ENCODE results near the gene MUC5B.

MUC5B gene

DNA sequence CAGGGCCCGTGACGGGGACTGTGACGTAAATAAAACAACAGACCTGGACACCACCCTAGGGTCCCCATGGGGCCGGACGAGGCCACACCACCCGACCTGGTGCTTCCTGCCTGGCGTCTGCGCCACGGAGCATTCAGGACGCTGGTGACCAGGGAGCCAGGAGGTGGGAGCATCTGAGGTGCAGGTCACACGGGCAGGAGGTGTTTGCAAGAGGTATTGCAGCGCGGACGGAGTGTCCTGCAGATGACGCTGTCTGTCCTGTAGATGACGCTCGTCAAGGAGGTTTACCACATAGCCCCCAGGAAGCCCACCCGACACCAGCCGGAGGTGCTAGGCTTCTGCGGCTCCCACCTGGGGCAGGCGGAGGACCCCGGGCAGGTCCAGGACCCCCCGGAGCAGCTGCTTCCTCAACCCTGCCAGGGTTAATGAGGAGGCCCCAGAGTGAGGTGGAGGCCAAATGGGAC, 986 bp upstream of the MUC5B start:
- no peak for DNase-seq (ENCODE audit: low read depth)

DNA sequence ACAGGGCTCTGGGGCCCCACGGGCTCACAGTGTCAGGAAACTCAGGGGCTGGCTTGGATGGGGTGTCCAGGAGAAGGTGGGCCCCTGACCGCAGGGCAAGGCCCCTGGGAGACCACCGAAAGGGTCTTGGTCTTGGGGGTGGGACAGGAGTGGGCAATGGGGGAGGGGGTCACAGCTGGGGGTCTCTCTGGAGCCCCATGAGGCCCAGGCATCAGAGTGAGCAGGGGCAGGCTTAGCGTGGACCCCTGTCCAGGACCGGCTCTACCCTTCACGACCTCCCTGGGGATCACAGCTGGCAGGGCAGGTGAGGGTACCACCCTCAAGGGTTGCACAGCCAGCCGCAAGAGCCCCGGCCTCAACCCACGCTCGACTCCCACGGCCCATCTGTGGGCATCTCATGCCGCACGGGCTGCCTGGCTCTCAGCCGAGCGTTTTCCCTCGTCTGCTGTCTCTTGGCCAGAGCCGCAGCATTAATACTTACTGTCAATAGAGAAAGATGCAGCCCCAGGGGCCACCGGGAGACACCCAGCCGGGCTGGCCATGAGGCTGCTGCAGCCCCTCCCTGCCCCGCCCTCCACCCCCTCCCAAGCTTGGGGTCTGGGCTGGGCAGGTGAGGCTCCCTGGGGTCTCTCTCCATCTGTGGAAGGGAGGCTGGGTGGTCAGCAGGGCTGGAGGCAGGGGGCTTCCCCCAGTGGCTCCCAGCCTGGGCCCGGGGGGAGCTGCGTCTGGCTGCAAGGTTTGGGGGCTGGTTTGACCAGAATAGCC, 662 bp downstream of the MUC5B start:
- no peak for DNase-seq (ENCODE audit: low read depth)

DNA sequence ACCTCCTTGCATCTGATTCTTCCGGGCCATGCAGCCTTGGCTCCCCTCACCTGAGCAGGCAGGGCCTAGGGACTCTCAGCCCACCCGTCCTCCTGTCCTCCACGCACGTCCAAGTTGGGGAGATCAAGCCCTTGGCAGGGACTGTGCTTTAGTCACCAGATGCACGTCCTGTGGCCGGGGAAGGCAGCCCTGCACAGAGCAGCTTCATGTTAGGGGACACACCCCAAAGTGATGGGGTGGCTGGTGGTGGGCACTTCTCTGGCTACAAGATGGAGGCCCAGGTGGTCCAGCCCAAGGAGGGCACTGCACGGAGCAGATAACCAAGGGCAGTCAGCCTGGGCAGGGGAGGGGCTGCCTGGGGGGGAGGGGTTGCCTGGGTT, 1.2 kb downstream of the MUC5B start:
- DNase-seq (ENCODE audit: low read depth): no peak

DNA sequence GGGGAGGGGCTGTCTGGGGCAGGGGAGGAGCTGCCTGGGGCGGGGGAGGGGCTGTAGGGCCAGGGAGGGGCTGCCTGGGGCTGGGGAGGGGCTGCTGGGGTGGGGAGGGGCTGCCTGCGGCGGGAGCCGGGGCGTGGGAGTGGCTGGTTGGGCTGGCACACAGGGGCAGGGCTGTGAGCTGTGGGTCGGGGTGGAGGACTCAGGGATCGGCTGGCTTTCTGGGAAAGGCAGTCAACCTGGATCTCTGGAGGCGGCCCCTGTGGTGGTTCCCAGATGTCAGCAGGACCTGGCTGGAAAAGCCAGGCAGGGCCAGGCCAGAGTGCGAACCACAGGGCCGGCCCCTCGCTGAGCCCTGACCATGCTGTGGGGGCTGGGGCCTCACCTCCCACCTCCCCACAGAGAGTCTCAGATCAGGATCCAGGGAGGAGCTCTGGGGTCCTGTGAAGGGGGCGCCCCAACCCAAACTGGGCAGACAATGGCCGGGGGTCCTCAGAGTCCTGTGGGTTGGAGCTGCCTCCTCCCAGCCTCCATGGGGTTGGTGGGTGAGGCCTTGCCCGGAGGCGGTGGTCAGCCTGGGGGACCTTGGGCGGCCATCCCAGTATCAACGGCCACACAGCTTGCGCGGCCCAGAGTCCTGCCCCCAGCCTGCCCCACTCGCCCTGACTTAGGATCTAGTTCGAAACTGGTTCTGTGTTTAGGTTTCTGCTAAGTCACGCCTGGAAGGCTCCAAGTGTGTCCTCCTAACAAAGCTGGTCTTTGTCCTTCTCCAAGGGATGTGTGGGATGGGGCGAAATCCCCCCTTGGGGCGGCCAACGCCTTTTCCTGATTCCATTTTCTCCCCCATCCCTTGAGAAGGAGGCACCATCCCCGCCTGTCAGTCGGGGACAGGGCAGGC, 1.9 kb downstream of the MUC5B start:
- DNase-seq (ENCODE audit: low read depth): no peak

DNA sequence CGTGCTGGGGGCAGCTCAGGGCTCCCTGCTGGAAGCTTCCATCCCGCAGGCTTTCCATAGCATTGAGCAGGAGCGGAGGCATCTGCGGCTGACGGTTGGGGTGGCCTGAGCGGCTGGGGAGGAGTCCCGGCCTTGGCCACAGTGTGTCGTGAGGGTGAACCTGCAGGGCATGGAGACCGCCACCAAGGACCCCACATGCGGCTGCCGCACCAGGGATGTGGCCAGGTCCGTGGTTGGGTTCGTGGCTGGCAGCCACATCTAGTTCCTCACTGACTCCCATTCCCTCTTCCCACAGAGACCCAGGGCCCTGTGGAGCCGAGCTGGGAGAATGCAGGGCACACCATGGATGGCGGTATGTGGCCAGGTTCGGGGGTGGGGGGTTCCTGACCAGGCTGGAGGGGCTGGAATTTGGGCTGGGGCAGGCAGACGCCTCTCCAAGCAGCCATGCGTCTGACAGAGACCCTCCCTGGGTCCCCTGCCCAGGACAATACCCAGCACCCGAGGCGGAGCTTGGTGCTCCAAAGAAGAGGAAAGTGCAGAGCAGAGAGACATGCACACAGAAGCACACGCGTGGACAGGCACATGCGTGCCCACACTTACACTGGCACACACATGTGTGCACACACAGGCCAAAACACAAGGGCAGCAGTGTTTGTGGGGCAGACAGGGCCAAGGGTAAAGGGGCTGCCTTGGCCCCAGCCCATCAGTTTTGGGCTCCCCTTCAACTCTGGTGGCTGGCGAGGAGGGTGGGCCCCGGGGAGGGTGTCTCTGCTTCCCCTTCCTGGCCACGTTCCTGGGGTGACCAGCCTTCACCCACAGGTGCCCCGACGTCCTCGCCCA, 2.7 kb downstream of the MUC5B start:
- DNase-seq (ENCODE audit: low read depth): no peak

DNA sequence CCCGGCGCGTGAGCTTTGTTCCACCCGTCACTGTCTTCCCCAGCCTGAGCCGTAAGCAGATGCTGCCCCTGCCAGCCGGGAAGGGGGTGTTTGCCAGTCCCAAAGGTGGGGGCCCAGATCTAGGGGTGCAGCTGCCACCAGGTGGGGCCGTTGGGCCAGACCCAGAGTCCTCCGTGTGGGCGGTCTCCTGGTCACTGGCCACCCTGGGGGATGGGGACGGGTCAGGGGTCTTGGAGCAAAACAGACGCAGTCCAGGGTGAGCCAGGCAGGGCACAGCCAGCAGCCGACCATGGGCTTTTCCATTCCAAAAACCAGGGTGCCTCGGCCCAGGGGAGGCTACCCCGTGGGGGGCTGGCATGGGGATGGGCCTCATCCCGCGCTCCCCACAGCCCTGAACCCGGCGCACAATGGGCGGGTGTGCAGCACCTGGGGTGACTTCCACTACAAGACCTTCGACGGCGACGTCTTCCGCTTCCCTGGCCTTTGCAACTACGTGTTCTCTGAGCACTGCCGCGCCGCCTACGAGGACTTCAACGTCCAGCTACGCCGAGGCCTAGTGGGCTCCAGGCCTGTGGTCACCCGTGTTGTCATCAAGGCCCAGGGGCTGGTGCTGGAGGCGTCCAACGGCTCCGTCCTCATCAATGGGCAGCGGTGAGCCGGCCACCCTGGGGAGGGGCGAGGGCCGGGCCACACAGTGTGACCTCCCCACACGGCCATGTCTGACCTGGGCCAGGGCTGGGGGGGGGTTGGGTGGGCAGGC, 3.5 kb downstream of the MUC5B start:
- DNase-seq (ENCODE audit: low read depth): no peak

DNA sequence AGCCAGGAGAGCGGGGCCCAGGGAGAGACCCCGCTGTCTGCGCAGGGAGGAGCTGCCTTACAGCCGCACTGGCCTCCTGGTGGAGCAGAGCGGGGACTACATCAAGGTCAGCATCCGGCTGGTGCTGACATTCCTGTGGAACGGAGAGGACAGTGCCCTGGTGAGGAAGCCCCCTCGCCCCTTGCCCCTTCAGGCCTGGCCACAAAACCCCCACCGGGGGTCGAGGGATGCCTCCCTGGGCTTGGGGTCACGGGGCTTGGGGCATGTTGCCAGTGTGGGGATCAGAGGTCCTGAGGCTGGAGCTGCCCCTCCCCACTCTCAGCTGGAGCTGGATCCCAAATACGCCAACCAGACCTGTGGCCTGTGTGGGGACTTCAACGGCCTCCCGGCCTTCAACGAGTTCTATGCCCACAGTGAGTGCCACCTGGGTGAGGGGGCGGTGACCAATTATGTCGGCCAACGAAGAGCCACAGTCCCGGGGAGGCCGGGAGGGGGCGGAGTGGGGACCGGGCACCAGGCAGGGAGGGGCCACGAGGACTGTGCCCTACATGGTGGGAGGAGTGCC, 4.2 kb downstream of the MUC5B start:
- DNase-seq (ENCODE audit: low read depth): no peak

DNA sequence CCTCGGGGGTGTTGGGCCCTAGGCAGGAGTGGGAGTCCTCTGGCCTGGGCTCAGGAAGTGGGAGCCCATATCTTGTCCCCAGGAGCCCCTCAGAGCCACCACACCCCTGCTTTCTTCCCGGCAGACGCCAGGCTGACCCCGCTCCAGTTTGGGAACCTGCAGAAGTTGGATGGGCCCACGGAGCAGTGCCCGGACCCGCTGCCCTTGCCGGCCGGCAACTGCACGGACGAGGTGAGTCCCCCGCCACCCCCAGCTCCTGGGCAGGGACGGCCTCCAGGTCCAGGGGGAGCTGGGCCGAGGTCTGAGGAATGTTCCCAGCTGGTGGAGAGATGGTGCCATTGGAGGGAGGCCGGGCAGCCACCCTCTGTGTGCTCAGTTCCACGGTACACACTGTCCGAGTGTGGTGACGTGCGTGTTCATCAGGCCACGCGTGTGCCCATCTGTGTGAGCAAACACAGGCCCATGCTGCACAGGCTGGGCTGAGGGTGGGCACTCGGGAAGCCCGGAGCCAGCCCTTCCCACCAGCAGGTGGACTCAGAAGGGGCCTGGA, 4.8 kb downstream of the MUC5B start:
- no peak for DNase-seq (ENCODE audit: low read depth)

DNA sequence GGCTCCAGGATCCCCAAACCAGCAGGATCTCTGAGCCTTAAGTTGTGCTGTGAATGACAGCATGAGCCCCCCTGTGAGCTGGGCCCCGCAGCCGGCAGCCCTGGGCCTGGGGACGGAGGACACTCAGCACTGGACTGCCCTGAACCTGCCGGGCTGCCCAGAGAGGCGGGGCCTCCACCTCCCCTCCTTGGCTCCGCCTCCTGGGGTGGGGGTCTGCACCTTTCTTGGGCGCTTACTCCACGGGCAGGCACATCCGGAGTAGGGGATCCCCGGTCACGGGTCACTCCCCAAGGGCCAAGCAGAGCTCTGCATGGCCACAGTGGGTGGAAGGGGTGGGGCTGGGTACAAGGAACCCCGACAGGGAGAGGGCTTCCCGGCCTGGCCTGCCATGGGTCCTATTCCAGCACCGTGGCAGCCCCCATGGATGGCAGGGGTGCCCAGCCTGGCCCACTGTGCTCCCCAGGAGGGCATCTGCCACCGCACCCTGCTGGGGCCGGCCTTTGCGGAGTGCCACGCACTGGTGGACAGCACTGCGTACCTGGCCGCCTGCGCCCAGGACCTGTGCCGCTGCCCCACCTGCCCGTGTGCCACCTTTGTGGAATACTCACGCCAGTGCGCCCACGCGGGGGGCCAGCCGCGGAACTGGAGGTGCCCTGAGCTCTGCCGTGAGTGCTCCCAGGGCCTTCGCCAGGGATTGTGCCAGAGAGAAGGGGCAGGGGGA, 5.4 kb downstream of the MUC5B start:
- no peak for DNase-seq (ENCODE audit: low read depth)

DNA sequence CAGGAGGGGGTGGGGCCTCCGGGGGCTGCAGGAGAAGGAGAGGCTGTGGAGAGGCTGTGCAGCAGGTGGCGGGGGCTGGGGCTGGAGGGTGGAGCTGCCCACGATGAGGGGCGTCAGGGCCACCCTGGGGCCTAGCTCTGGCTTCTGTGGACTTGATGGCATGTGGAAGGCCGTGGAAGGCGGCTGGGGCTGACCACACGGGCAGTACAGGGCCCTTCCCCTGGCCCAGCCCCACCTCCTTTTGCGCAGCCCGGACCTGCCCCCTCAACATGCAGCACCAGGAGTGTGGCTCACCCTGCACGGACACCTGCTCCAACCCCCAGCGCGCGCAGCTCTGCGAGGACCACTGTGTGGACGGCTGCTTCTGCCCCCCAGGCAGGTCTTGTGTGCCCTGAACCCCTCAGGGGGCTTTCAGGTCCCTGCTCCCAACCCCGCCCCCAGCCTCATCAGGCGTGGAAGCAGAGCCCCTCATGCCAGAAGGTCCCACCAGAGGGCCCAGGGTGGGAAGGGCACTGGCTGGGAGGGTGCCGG, 6.1 kb downstream of the MUC5B start:
- DNase-seq (ENCODE audit: low read depth): no peak

DNA sequence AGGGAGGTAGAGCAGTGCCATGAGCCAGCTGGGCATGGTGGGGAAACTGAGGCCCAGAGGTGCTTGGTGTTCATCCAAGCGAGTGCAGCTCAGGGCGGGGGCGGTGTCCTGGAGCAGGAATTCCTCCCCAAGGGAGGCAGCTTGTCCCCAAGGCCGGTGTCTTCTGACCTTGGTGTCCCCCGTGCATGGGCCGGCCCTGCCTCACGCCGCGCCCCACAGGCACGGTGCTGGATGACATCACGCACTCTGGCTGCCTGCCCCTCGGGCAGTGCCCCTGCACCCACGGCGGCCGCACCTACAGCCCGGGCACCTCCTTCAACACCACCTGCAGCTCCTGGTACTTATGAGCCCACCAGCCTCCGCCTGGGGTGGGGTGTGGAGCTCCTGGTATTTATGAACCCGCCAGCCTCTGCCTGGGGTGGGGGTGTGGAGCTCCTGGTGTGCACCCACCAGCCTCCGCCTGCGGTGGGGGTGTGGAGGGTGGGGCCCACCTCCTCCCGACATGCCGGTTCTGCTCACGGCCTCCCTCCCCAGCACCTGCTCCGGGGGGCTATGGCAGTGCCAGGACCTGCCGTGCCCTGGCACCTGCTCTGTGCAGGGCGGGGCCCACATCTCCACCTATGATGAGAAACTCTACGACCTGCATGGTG, 6.7 kb downstream of the MUC5B start:
- no peak for DNase-seq (ENCODE audit: low read depth)

DNA sequence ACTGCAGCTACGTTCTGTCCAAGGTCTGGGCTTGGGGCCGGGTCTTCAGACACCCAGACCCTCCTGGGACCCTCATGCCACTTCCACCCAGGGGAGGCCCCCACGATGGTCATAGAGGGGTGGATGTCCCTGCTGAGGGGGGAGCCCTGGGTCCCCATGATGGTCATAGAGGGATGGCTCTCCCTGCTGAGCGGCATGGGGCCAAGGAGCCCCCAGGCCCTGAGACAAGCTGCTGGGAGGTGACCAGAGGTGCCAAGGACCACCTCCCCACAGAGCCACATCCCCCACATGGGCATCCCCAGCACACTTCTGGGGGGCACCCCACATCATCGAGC, 7.2 kb downstream of the MUC5B start:
- no peak for DNase-seq (ENCODE audit: low read depth)

DNA sequence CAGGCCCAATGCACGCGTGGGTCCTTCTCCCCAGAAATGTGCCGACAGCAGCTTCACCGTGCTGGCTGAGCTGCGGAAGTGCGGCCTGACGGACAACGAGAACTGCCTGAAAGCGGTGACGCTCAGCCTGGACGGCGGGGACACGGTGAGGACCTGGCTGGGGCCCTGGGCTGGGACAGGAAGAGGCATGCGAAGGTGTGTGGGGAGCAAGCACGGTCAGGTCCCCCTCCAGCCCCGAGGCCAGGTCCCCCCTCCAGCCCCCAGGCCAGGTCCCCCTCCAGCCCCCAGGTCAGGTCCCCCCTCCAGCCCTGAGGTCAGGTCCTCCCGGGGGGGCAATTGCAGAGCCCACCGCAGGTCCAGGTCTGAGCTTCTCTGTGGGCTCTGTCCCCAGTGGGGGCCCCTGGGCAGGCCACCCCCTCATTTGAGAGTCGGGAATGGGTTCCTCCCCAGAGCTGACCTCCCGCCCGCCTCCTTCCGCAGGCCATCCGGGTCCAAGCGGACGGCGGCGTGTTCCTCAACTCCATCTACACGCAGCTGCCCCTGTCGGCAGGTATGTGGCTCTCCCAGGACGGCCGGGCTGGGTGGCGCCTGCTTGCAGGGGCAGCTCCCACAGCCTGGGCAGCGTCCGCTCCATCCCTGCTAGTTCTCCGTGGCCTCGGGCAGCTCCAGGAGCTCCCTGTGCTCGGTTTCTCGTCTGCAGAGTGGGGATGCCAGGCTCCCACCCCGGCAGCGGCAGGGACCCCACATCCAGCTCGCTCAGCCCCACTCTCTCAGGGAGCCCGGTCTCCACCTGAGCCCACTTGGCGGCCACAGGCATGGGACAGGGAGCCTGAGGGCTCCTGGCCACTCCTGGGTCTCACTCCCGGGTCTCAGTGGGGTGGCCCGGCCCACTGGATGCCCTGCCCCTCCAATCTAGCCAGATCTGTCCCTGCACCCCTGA, 7.9 kb downstream of the MUC5B start:
- DNase-seq (ENCODE audit: low read depth): no peak

DNA sequence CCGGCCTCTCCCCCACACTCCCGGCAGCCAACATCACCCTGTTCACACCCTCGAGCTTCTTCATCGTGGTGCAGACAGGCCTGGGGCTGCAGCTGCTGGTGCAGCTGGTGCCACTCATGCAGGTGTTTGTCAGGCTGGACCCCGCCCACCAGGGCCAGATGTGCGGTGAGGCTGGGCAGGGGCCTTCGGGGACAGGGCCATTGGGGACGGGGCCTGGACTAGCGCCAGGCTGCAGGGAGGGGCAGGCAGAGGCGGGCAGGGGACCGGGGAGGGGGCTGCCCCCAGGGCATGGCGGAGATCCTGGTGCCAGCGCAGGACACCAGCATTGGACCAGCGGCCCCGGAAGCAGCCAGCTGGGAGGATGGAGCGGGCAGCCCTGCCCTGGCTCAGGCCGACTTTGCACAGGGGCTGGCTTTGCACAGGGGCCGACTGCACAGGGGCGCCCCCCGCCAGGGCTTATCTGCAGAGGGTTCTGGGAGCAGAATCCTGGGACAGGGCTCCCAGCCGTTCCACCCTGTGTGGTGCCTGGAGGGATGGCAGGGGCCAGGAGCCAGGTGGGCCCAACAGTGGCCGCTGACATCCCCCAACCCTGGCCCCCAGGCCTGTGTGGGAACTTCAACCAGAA, 8.6 kb downstream of the MUC5B start:
- DNase-seq (ENCODE audit: low read depth): no peak

DNA sequence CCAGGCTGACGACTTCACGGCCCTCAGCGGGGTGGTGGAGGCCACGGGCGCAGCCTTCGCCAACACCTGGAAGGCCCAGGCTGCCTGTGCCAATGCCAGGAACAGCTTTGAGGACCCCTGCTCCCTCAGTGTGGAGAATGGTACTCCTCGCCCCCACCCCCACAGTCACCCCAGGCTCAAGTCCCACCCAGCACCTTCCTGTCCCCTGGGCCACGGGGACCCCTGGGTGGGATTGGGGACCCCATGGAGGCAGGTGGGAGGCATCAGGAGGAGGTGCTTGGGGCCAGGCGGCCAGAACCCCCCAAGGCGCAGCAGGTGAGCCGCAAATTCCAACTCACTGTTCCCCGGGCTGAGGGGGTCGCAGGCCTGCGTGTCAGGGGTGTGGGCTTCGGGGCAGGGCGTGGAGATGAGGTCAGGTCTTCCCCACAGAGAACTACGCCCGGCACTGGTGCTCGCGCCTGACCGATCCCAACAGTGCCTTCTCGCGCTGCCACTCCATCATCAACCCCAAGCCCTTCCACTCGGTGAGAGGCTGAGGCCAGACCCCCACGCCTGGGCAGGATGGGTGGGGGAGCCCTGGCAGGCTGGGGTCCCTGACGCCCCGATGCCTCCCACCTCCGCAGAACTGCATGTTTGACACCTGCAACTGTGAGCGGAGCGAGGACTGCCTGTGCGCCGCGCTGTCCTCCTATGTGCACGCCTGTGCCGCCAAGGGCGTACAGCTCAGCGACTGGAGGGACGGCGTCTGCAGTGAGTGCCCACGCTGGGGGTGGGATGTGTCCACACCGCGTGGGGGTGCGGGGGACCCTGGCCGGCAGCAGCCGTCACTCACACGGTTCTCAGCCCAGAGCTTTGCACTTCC, 9.4 kb downstream of the MUC5B start:
- DNase-seq (ENCODE audit: low read depth): no peak

DNA sequence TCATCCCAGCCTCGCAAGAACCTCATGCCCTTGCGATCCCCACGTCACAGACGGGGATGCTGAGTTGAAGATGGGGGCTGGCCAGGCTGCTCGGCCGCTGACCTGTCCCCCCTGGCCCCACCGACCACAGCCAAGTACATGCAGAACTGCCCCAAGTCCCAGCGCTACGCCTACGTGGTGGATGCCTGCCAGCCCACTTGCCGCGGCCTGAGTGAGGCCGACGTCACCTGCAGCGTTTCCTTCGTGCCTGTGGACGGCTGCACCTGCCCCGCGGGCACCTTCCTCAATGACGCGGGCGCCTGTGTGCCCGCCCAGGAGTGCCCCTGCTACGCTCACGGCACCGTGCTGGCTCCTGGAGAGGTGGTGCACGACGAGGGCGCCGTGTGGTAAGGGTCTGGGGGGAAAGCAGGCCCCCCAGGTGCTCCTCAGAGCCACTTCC, 10.0 kb downstream of the MUC5B start:
- no peak for DNase-seq (ENCODE audit: low read depth)
